ENCODE results near the gene SETD7.

Gene SETD7

GRCh38 chr4:139568206-139568955 is 12.4 kb upstream of the SETD7 start:
- no peak for DNase-seq

GRCh38 chr4:139567159-139567870 is 11.3 kb upstream of the SETD7 start:
- DNase-seq = no peak

GRCh38 chr4:139564502-139564901 is 8.5 kb upstream of the SETD7 start:
- DNase-seq = no peak

- DNase-seq = no peak
These were observed 7.5 kb upstream of the SETD7 start for GRCh38 chr4:139563515-139563914.

- no peak for DNase-seq
These were observed 6.8 kb upstream of the SETD7 start for GRCh38 chr4:139562839-139563238.

GRCh38 chr4:139562067-139562684 is 6.2 kb upstream of the SETD7 start:
- no peak for DNase-seq

GRCh38 chr4:139560406-139561104 is 4.5 kb upstream of the SETD7 start:
- no peak for DNase-seq

- no peak for DNase-seq
These were observed 3.7 kb upstream of the SETD7 start for GRCh38 chr4:139559687-139560086.

GRCh38 chr4:139559089-139559479 is 3.1 kb upstream of the SETD7 start:
- DNase-seq = no peak

GRCh38 chr4:139558235-139559088 is 2.4 kb upstream of the SETD7 start:
- no peak for DNase-seq

- DNase-seq = peak in 1 of 2 donors; percentile 22
These were observed 1.6 kb upstream of the SETD7 start for GRCh38 chr4:139557556-139558110.

GRCh38 chr4:139556724-139557555 is 921 bp upstream of the SETD7 start:
- DNase-seq = peak; percentile 62 to 65

- DNase-seq = no peak
These were observed 331 bp downstream of the SETD7 start for GRCh38 chr4:139555705-139556070.

- peak; percentile 82 to 84 for DNase-seq
These were observed 920 bp downstream of the SETD7 start for GRCh38 chr4:139554893-139555704.

- no peak for DNase-seq
These were observed 1.5 kb downstream of the SETD7 start for GRCh38 chr4:139554642-139554892.

GRCh38 chr4:139553751-139554641 is 2.0 kb downstream of the SETD7 start:
- no peak for DNase-seq

- DNase-seq = no peak
These were observed 3.3 kb downstream of the SETD7 start for GRCh38 chr4:139552517-139553307.

GRCh38 chr4:139550724-139551429 is 5.1 kb downstream of the SETD7 start:
- no peak for DNase-seq
